Measurements from ENCODE around the gene UQCRHL. TPM values are rescaled to one million over a fixed set of nuclear protein-coding genes. Genes with fewer than 3 reads are reported as not detected.

UQCRHL gene
- total and polyA plus RNA-seq, 10 of the 15 experiments (the other 5 are each of a cell fraction or from before 2014, with no cell fraction given): 1.4 to 17.3 (median 5.7) TPM

- TF ChIP-seq ZNF274 (IDR thresholded peaks at IDR 0.05; ENCODE audit: insufficient read depth, insufficient read length) (no peak), MYC (IDR thresholded peaks at IDR 0.05; ENCODE audit: insufficient read depth, insufficient read length, insufficient replicate concordance, low read length, severe bottlenecking) (no peak), RELB (IDR thresholded peaks at IDR 0.05; ENCODE audit: low read depth) (no peak), CEBPB (IDR thresholded peaks at IDR 0.05; ENCODE audit: borderline replicate concordance in 1 of 2, low read depth in 2 of 2, low read length in 2 of 2) (no peak), TCF12 (IDR thresholded peaks at IDR 0.05; ENCODE audit: low read depth, low read length) (no peak), ZNF24 (IDR thresholded peaks at IDR 0.05) (no peak)
- intact Hi-C loops (cut with micrococcal nuclease; ENCODE audit: unreplicated experiment) (no loop called here), in situ Hi-C loops (cut with MboI) (no loop called here)
- Histone ChIP-seq H3K9ac (ENCODE audit: control insufficient read depth, insufficient read depth, low read length) (no peak overlapping the region), H3K4me1 (ENCODE audit: control insufficient read depth, insufficient read depth, low read length) (no peaks in the 10 kb centered on the region; the same call in 1 of the 2 replicates), H3K4me2 (ENCODE audit: control insufficient read depth, insufficient read depth) (peak overlapping the region; percentile 1; the same call in 1 of the 2 replicates), H3K27me3 (replicated peaks in 1 of 2; ENCODE audit: control insufficient read depth in 2 of 2, insufficient read depth in 2 of 2, low read length in 1 of 2) (no peaks in the 10 kb centered on the region), H3K9me3 (replicated peaks; ENCODE audit: control insufficient read depth, insufficient read depth, low read length) (no peaks in the 10 kb centered on the region), H4K20me1 (ENCODE audit: control insufficient read depth, insufficient read depth) (no peaks in the 10 kb centered on the region), H3K4me3 (0 out of 2 replicates have a peak overlapping the region, but pooled peaks have one; percentile 30), H3K36me3 (ENCODE audit: control insufficient read depth in 2 of 2, insufficient read depth in 2 of 2, low read length in 1 of 2) (no peaks in the 10 kb centered on the region), H2AFZ (ENCODE audit: control insufficient read depth, low read depth, low read length) (no peak overlapping the region), H3K27ac (ENCODE audit: control insufficient read depth, insufficient read depth) (no peak overlapping the region), H3K79me2 (ENCODE audit: control insufficient read depth, insufficient read depth, low read length) (peaks cover 95% of the 10 kb centered on the region)
- POLR2A ChIA-PET: interaction anchor here (1.4 to 1.9 kb wide), 4 partner anchors 11 to 28 kb away, joined by 4 to 5 read pairs (median 4); no protein-coding TSS in a partner anchor
- no peak for DNase-seq (ENCODE audit: low read depth, low spot score)
- SMC1A ChIA-PET (ENCODE audit: uncharacterized antibody, unreplicated experiment): interaction anchor here (0.6 to 4.8 kb wide), 14 partner anchors 9 to 187 kb away, joined by 3 to 15 read pairs (median 4); no protein-coding TSS in a partner anchor
- BruUV-seq (replicated peaks): no TSS peak
- ATAC-seq: no peak
- 72% methylated on average over 3 of the region's 3 CpGs for WGBS (ENCODE audit: insufficient coverage, insufficient replicate concordance, low lambda C conversion rate, missing lambda C conversion rate)
- RAD21 ChIA-PET (ENCODE audit: unreplicated experiment): interaction anchor here (1.0 kb wide), 1 partner anchor 30 kb away, joined by 5 read pairs; no protein-coding TSS in a partner anchor
- CTCF ChIA-PET: interaction anchor here (1.0 to 1.4 kb wide), 2 partner anchors 26 to 33 kb away, joined by 3 read pairs; no protein-coding TSS in a partner anchor
- FAIRE-seq: no peak
Observed at GRCh38 chr1:15852828-15853302, 45.4 kb upstream of the UQCRHL start.
